Loucy (cell line): ENCODE results near the gene LINC00237.

ENCODE experiments used
- CTCF ChIP-seq: fragments of 200-600 bp; sonication (generic); conservative IDR thresholded peaks from 2 replicates; pipeline ENCODE4 v1.5.1; 2014; ENCODE audit warnings: mild to moderate bottlenecking, antibody characterized with exemption, low read length
- EZH2phosphoT487 ChIP-seq: fragments of 200-600 bp; IDR thresholded peaks from 2 replicates; pipeline ENCODE4 v1.6.1; 2018; ENCODE audit warnings: antibody characterized with exemption, mild to moderate bottlenecking, moderate library complexity, borderline replicate concordance

GRCh38 chr20:21103582-21104465, 2.3 kb downstream of the LINC00237 start:
- no peak for TF ChIP-seq CTCF
- TF ChIP-seq EZH2phosphoT487, result no peak
